Measurements from ENCODE around the gene TADA3. TPM values are rescaled to one million over a fixed set of nuclear protein-coding genes. Genes with fewer than 3 reads are reported as not detected.

TADA3 gene
- total RNA-seq, 1 donor = 92.4 TPM

GRCh38 chr3:9795207-9795606 lies 2.9 kb upstream of the TADA3 start:
- no peak for TF ChIP-seq CTCF (IDR thresholded peaks at IDR 0.05; ENCODE audit: insufficient read depth, low read depth, low read length)
- no peak for DNase-seq (ENCODE audit: low read depth)
- H3K4me3 ChIP-seq (ENCODE audit: low read depth, low read length) = no peak overlapping the region

GRCh38 chr3:9794400-9794799 lies 2.1 kb upstream of the TADA3 start:
- H3K4me3 ChIP-seq (ENCODE audit: low read depth, low read length) = no peak overlapping the region
- no peak for TF ChIP-seq CTCF (IDR thresholded peaks at IDR 0.05; ENCODE audit: insufficient read depth, low read depth, low read length)
- no peak for DNase-seq (ENCODE audit: low read depth)

- peak overlapping the region; percentile 80 for H3K4me3 ChIP-seq (ENCODE audit: low read depth, low read length)
- TF ChIP-seq CTCF (IDR thresholded peaks at IDR 0.05; ENCODE audit: insufficient read depth, low read depth, low read length) = no peak
- DNase-seq (ENCODE audit: low read depth) = peak; percentile 47
Measured at GRCh38 chr3:9793161-9793781, 998 bp upstream of the TADA3 start.

GRCh38 chr3:9791790-9792404 lies 376 bp downstream of the TADA3 start:
- no peak for TF ChIP-seq CTCF (IDR thresholded peaks at IDR 0.05; ENCODE audit: insufficient read depth, low read depth, low read length)

GRCh38 chr3:9791127-9791526 lies 1.1 kb downstream of the TADA3 start:
- no peak overlapping the region for H3K4me3 ChIP-seq (ENCODE audit: low read depth, low read length)
- TF ChIP-seq CTCF (IDR thresholded peaks at IDR 0.05; ENCODE audit: insufficient read depth, low read depth, low read length) = no peak
- no peak for DNase-seq (ENCODE audit: low read depth)

More at GRCh38 chr3:9791790-9792404, 376 bp downstream of the TADA3 start:
- DNase-seq (ENCODE audit: low read depth) = no peak
- peak overlapping the region; percentile 80 for H3K4me3 ChIP-seq (ENCODE audit: low read depth, low read length)

- TF ChIP-seq CTCF (IDR thresholded peaks at IDR 0.05; ENCODE audit: insufficient read depth, low read depth, low read length) = no peak
- no peak overlapping the region for H3K4me3 ChIP-seq (ENCODE audit: low read depth, low read length)
- DNase-seq (ENCODE audit: low read depth) = no peak
Measured at GRCh38 chr3:9787714-9788113, 4.6 kb downstream of the TADA3 start.

Measured in fibroblast of villous mesenchyme (primary cell).